NB4 (cell line): ENCODE measurements around the gene CALHM2.

Source experiments
- CTCF ChIP-seq: IDR thresholded peaks from one replicate; pipeline ENCODE4 v1.5.1; 2012; ENCODE audit warnings: low read depth, low read length
- MYC ChIP-seq: IDR thresholded peaks from 2 replicates; pipeline ENCODE4 v1.6.1; 2011; ENCODE audit warnings: low read depth, low read length
- POLR2A ChIP-seq: IDR thresholded peaks from 2 replicates; pipeline ENCODE4 v1.6.1; 2011; ENCODE audit warnings: mild to moderate bottlenecking; ENCODE audit not compliant: insufficient read length; ENCODE audit errors: extremely low read depth

- no peak for TF ChIP-seq CTCF
- no peak for TF ChIP-seq POLR2A
- TF ChIP-seq MYC: no peak
Observed at GRCh38 chr10:103474077-103474476, 21.9 kb upstream of the CALHM2 start.
